ENCODE measurements around the gene TMEM50A.

The TMEM50A gene

GRCh38 chr1:25338986-25339385 is 852 bp downstream of the TMEM50A start:
- Histone ChIP-seq H3K9me3 (ENCODE audit: control insufficient read depth, low read length) (no peaks in the 10 kb centered on the region), H3K4me1 (ENCODE audit: control insufficient read depth, insufficient read depth, low read length) (peaks cover 32% of the 10 kb centered on the region), H3K9ac (ENCODE audit: low read length) (peak overlapping the region; percentile 93), H3K27me3 (replicated peaks; ENCODE audit: control insufficient read depth, insufficient read depth, low read length) (no peaks in the 10 kb centered on the region), H3K4me3 (ENCODE audit: low read length) (peak overlapping the region; percentile 86), H3K36me3 (ENCODE audit: control insufficient read depth, insufficient read depth, low read length, severe bottlenecking) (peaks cover 7% of the 10 kb centered on the region)
- DNase-seq (ENCODE audit: low read depth): no peak

- H3K27me3 ChIP-seq (replicated peaks; ENCODE audit: control insufficient read depth, insufficient read depth, low read length): no peaks in the 10 kb centered on the region
- no peak overlapping the region for H3K4me3 ChIP-seq (ENCODE audit: low read length)
- DNase-seq (ENCODE audit: low read depth): no peak
- peaks cover 40% of the 10 kb centered on the region for H3K4me1 ChIP-seq (ENCODE audit: control insufficient read depth, insufficient read depth, low read length)
- peaks cover 22% of the 10 kb centered on the region for H3K36me3 ChIP-seq (ENCODE audit: control insufficient read depth, insufficient read depth, low read length, severe bottlenecking)
- H3K9ac ChIP-seq (ENCODE audit: low read length): no peak overlapping the region
- no peaks in the 10 kb centered on the region for H3K9me3 ChIP-seq (ENCODE audit: control insufficient read depth, low read length)
These were observed 3.6 kb downstream of the TMEM50A start for GRCh38 chr1:25341746-25342145.

GRCh38 chr1:25342846-25343245 is 4.7 kb downstream of the TMEM50A start:
- Histone ChIP-seq H3K4me3 (ENCODE audit: low read length) (no peak overlapping the region), H3K4me1 (ENCODE audit: control insufficient read depth, insufficient read depth, low read length) (peaks cover 40% of the 10 kb centered on the region), H3K27me3 (replicated peaks; ENCODE audit: control insufficient read depth, insufficient read depth, low read length) (no peaks in the 10 kb centered on the region), H3K9me3 (ENCODE audit: control insufficient read depth, low read length) (no peaks in the 10 kb centered on the region), H3K36me3 (ENCODE audit: control insufficient read depth, insufficient read depth, low read length, severe bottlenecking) (peaks cover 26% of the 10 kb centered on the region), H3K9ac (ENCODE audit: low read length) (no peak overlapping the region)
- DNase-seq (ENCODE audit: low read depth): no peak

- peaks cover 30% of the 10 kb centered on the region for H3K36me3 ChIP-seq (ENCODE audit: control insufficient read depth, insufficient read depth, low read length, severe bottlenecking)
- H3K4me1 ChIP-seq (ENCODE audit: control insufficient read depth, insufficient read depth, low read length): peaks cover 40% of the 10 kb centered on the region
- H3K27me3 ChIP-seq (replicated peaks; ENCODE audit: control insufficient read depth, insufficient read depth, low read length): no peaks in the 10 kb centered on the region
These were observed 5.7 kb downstream of the TMEM50A start for GRCh38 chr1:25343872-25344271.

GRCh38 chr1:25347556-25347955 is 9.4 kb downstream of the TMEM50A start:
- no peaks in the 10 kb centered on the region for H3K9me3 ChIP-seq (ENCODE audit: control insufficient read depth, low read length)
- no peak overlapping the region for H3K4me3 ChIP-seq (ENCODE audit: low read length)
- DNase-seq (ENCODE audit: low read depth): no peak
- no peak overlapping the region for H3K9ac ChIP-seq (ENCODE audit: low read length)
- peaks cover 17% of the 10 kb centered on the region for H3K4me1 ChIP-seq (ENCODE audit: control insufficient read depth, insufficient read depth, low read length)
- peaks cover 45% of the 10 kb centered on the region for H3K36me3 ChIP-seq (ENCODE audit: control insufficient read depth, insufficient read depth, low read length, severe bottlenecking)
- H3K27me3 ChIP-seq (replicated peaks; ENCODE audit: control insufficient read depth, insufficient read depth, low read length): no peaks in the 10 kb centered on the region

More at GRCh38 chr1:25343872-25344271, 5.7 kb downstream of the TMEM50A start:
- Histone ChIP-seq H3K9me3 (ENCODE audit: control insufficient read depth, low read length) (no peaks in the 10 kb centered on the region), H3K4me3 (ENCODE audit: low read length) (no peak overlapping the region), H3K9ac (ENCODE audit: low read length) (peak overlapping the region; percentile 11)
- peak; percentile 81 for DNase-seq (ENCODE audit: low read depth)

- peaks cover 54% of the 10 kb centered on the region for H3K36me3 ChIP-seq (ENCODE audit: control insufficient read depth, insufficient read depth, low read length, severe bottlenecking)
- no peaks in the 10 kb centered on the region for H3K9me3 ChIP-seq (ENCODE audit: control insufficient read depth, low read length)
- no peak overlapping the region for H3K4me3 ChIP-seq (ENCODE audit: low read length)
- no peak overlapping the region for H3K9ac ChIP-seq (ENCODE audit: low read length)
- no peaks in the 10 kb centered on the region for H3K27me3 ChIP-seq (replicated peaks; ENCODE audit: control insufficient read depth, insufficient read depth, low read length)
- DNase-seq (ENCODE audit: low read depth): no peak
- peaks cover 1% of the 10 kb centered on the region for H3K4me1 ChIP-seq (ENCODE audit: control insufficient read depth, insufficient read depth, low read length)
These were observed 11.5 kb downstream of the TMEM50A start for GRCh38 chr1:25349606-25350005.

- DNase-seq (ENCODE audit: low read depth): no peak
- no peaks in the 10 kb centered on the region for H3K27me3 ChIP-seq (replicated peaks; ENCODE audit: control insufficient read depth, insufficient read depth, low read length)
- H3K9ac ChIP-seq (ENCODE audit: low read length): no peak overlapping the region
- no peaks in the 10 kb centered on the region for H3K9me3 ChIP-seq (ENCODE audit: control insufficient read depth, low read length)
- H3K36me3 ChIP-seq (ENCODE audit: control insufficient read depth, insufficient read depth, low read length, severe bottlenecking): peaks cover 75% of the 10 kb centered on the region
- no peak overlapping the region for H3K4me3 ChIP-seq (ENCODE audit: low read length)
- peaks cover 16% of the 10 kb centered on the region for H3K4me1 ChIP-seq (ENCODE audit: control insufficient read depth, insufficient read depth, low read length)
These were observed 17.8 kb downstream of the TMEM50A start for GRCh38 chr1:25355841-25356395.

GRCh38 chr1:25356441-25356840 is 18.3 kb downstream of the TMEM50A start:
- Histone ChIP-seq H3K36me3 (ENCODE audit: control insufficient read depth, insufficient read depth, low read length, severe bottlenecking) (peaks cover 77% of the 10 kb centered on the region), H3K9me3 (ENCODE audit: control insufficient read depth, low read length) (no peaks in the 10 kb centered on the region), H3K4me3 (ENCODE audit: low read length) (no peak overlapping the region)

GRCh38 chr1:25356848-25357247 is 18.7 kb downstream of the TMEM50A start:
- peak; percentile 22 for DNase-seq (ENCODE audit: low read depth)
- peaks cover 25% of the 10 kb centered on the region for H3K4me1 ChIP-seq (ENCODE audit: control insufficient read depth, insufficient read depth, low read length)
- H3K4me3 ChIP-seq (ENCODE audit: low read length): no peak overlapping the region
- no peak overlapping the region for H3K9ac ChIP-seq (ENCODE audit: low read length)
- no peaks in the 10 kb centered on the region for H3K9me3 ChIP-seq (ENCODE audit: control insufficient read depth, low read length)
- H3K27me3 ChIP-seq (replicated peaks; ENCODE audit: control insufficient read depth, insufficient read depth, low read length): no peaks in the 10 kb centered on the region
- peaks cover 78% of the 10 kb centered on the region for H3K36me3 ChIP-seq (ENCODE audit: control insufficient read depth, insufficient read depth, low read length, severe bottlenecking)

More at GRCh38 chr1:25356441-25356840, 18.3 kb downstream of the TMEM50A start:
- H3K9ac ChIP-seq (ENCODE audit: low read length): no peak overlapping the region
- no peak for DNase-seq (ENCODE audit: low read depth)
- H3K4me1 ChIP-seq (ENCODE audit: control insufficient read depth, insufficient read depth, low read length): peaks cover 21% of the 10 kb centered on the region
- no peaks in the 10 kb centered on the region for H3K27me3 ChIP-seq (replicated peaks; ENCODE audit: control insufficient read depth, insufficient read depth, low read length)

GRCh38 chr1:25360596-25361581 is 22.8 kb downstream of the TMEM50A start:
- Histone ChIP-seq H3K4me1 (ENCODE audit: control insufficient read depth, insufficient read depth, low read length) (peaks cover 30% of the 10 kb centered on the region), H3K9ac (ENCODE audit: low read length) (no peak overlapping the region), H3K4me3 (ENCODE audit: low read length) (peak overlapping the region; percentile 0), H3K36me3 (ENCODE audit: control insufficient read depth, insufficient read depth, low read length, severe bottlenecking) (peaks cover 50% of the 10 kb centered on the region), H3K9me3 (ENCODE audit: control insufficient read depth, low read length) (no peaks in the 10 kb centered on the region), H3K27me3 (replicated peaks; ENCODE audit: control insufficient read depth, insufficient read depth, low read length) (no peaks in the 10 kb centered on the region)
- peak; percentile 19 for DNase-seq (ENCODE audit: low read depth)

- H3K36me3 ChIP-seq (ENCODE audit: control insufficient read depth, insufficient read depth, low read length, severe bottlenecking): peaks cover 45% of the 10 kb centered on the region
- H3K9me3 ChIP-seq (ENCODE audit: control insufficient read depth, low read length): no peaks in the 10 kb centered on the region
- peak overlapping the region; percentile 0 for H3K4me3 ChIP-seq (ENCODE audit: low read length)
- no peaks in the 10 kb centered on the region for H3K27me3 ChIP-seq (replicated peaks; ENCODE audit: control insufficient read depth, insufficient read depth, low read length)
- DNase-seq (ENCODE audit: low read depth): no peak
- peaks cover 20% of the 10 kb centered on the region for H3K4me1 ChIP-seq (ENCODE audit: control insufficient read depth, insufficient read depth, low read length)
- peak overlapping the region; percentile 71 for H3K9ac ChIP-seq (ENCODE audit: low read length)
These were observed 23.8 kb downstream of the TMEM50A start for GRCh38 chr1:25361901-25362300.

Measured in adipocyte (in vitro differentiated cells).